Naive thymus-derived CD4-positive, alpha-beta T cell (primary cell): Measurements from ENCODE around the gene PRKAG2. TPM values are rescaled to one million over a fixed set of nuclear protein-coding genes. Genes with fewer than 3 reads are reported as not detected.
A peak's percentile ranks its signal among the peaks of the same experiment; 100 is the strongest.

Experiments
- ATAC-seq: fragments of 150-1000 bp; cut with Tn5 transposase; 2 replicates; pipeline ENCODE4 v1.10.0; 2021; ENCODE audit warnings: mild to moderate bottlenecking, moderate library complexity
- CTCF ChIA-PET: fragments of 350-600 bp; sonication (Branson Sonifier 250); formaldehyde crosslinking; loops from one replicate; lab custom pipeline; 2021; ENCODE audit warnings: antibody characterized with exemption; lab: Charles Lee
- POLR2A ChIA-PET: fragments of 350-600 bp; sonication (Branson Sonifier 250); formaldehyde crosslinking; loops from one replicate; lab custom pipeline; 2021; ENCODE audit warnings: antibody characterized with exemption, inconsistent platforms; lab: Charles Lee
- DNase-seq, 9 donors: peaks; one replicate each; pipeline versions ENCODE4 v3.0.0 to v3.0.0-alpha.2; 2020 to 2022; ENCODE audit warnings: mixed read lengths in 1 of 9
- H3K27ac ChIP-seq: one replicate; pipeline ENCODE4 v1.7.0; 2013; ENCODE audit warnings: mild to moderate bottlenecking, low read depth, low read length, moderate library complexity
- H3K27me3 ChIP-seq, 2 donors: one replicate each; pipeline ENCODE4 v1.7.0; 2013; ENCODE audit warnings: low read length in 2 of 2, mild to moderate bottlenecking in 2 of 2, moderate library complexity in 2 of 2; ENCODE audit not compliant: control insufficient read depth in 2 of 2, insufficient read depth in 2 of 2
- H3K36me3 ChIP-seq, 3 experiments: 1 replicate in 2 of 3; 2 replicates in 1 of 3; pipeline ENCODE4 v1.7.0; 2013; ENCODE audit warnings: low read length in 3 of 3, mild to moderate bottlenecking in 3 of 3, moderate library complexity in 1 of 3; ENCODE audit not compliant: insufficient read depth in 3 of 3, control insufficient read depth in 2 of 3
- H3K4me1 ChIP-seq, 2 donors: one replicate each; pipeline ENCODE4 v1.7.0; 2013; ENCODE audit warnings: low read length in 2 of 2, mild to moderate bottlenecking in 2 of 2, moderate library complexity in 1 of 2; ENCODE audit not compliant: control insufficient read depth in 2 of 2, insufficient read depth in 2 of 2
- H3K4me3 ChIP-seq: 2 replicates; pipeline ENCODE4 v1.7.0; 2013; ENCODE audit warnings: mild to moderate bottlenecking, low read length
- H3K9me3 ChIP-seq, 3 experiments: 1 replicate in 2 of 3; 2 replicates in 1 of 3; pipeline ENCODE4 v1.7.0; 2013; ENCODE audit warnings: low read length in 3 of 3; ENCODE audit not compliant: control insufficient read depth in 2 of 3
- H3K27ac Mint-ChIP-seq, 9 donors: one replicate each; pipeline ENCODE4 v1.8.0; 2020 to 2022; ENCODE audit warnings: mixed read lengths in 9 of 9, mild to moderate bottlenecking in 8 of 9, moderate library complexity in 5 of 9, inconsistent platforms in 2 of 9
- H3K27me3 Mint-ChIP-seq, 5 donors: one replicate each; pipeline ENCODE4 v1.8.0; 2021 to 2022; ENCODE audit warnings: mixed read lengths in 5 of 5, mild to moderate bottlenecking in 1 of 5
- H3K36me3 Mint-ChIP-seq, 5 donors: one replicate each; pipeline ENCODE4 v1.8.0; 2020 to 2022; ENCODE audit warnings: mixed read lengths in 5 of 5, mild to moderate bottlenecking in 3 of 5, inconsistent platforms in 1 of 5
- H3K4me1 Mint-ChIP-seq, 7 donors: one replicate each; pipeline ENCODE4 v1.8.0; 2020 to 2022; ENCODE audit warnings: mixed read lengths in 7 of 7, mild to moderate bottlenecking in 3 of 7, inconsistent platforms in 1 of 7
- H3K4me3 Mint-ChIP-seq, 10 donors: one replicate each; pipeline ENCODE4 v1.8.0; 2020 to 2022; ENCODE audit warnings: mild to moderate bottlenecking in 10 of 10, mixed read lengths in 10 of 10, moderate library complexity in 6 of 10, inconsistent platforms in 2 of 10
- H3K9me3 Mint-ChIP-seq, 11 donors: one replicate each; pipeline ENCODE4 v1.8.0; 2020 to 2022; ENCODE audit warnings: mixed read lengths in 11 of 11, mild to moderate bottlenecking in 4 of 11, inconsistent platforms in 1 of 11, moderate library complexity in 1 of 11
- intact Hi-C, 2 donors: fragments of 100-400 bp; cut with micrococcal nuclease; formaldehyde crosslinking; loops; one replicate each; pipeline ENCODE4 v1.15.1; 2023
- polyA plus RNA-seq, 2 donors: library from polyadenylated mRNA; unstranded; fragments of 300-500 nt; fragmentation: Illumina TruSeq; gene quantifications; one replicate each; pipeline ENCODE4 v1.2.3, GENCODE V29; 2021
- total RNA-seq, 6 experiments: library from RNA in 5 of 6; stranded (reverse) in 5 of 6; gene quantifications; 1 replicate in 5 of 6; 2 replicates in 1 of 6; pipeline ENCODE4 v1.2.3 and lab custom pipeline; 2021 to 2026

PRKAG2 gene
- total and polyA plus RNA-seq, 7 experiments from 2014 or later = 15.0 to 74.4 (median 55.7) TPM

- Histone ChIP-seq H3K27me3 (no peaks in the 10 kb centered on the region), H3K4me3 (peak overlapping the region; percentile 70), H3K9me3 (no peaks in the 10 kb centered on the region), H3K36me3 (no peaks in the 10 kb centered on the region), H3K27ac (peak overlapping the region; percentile 69), H3K4me1 (peaks cover 12% of the 10 kb centered on the region in 2 donors)
- DNase-seq = peak in 2 of 9 donors; percentile 4 to 25
- peak; percentile 2 for ATAC-seq
- Mint-ChIP-seq H3K27me3 (no peaks in the 10 kb centered on the region), H3K4me1 (peaks cover 19 to 53% (median 35%) of the 10 kb centered on the region in 7 donors), H3K9me3 (peaks cover 0 to 9% (median 3%) of the 10 kb centered on the region in 11 donors), H3K27ac (peak overlapping the region; percentile 37 to 90 (median 79)), H3K4me3 (peak overlapping the region; percentile 70 to 94 (median 84)), H3K36me3 (peaks cover 0 to 9% (median 4%) of the 10 kb centered on the region in 5 donors)
- CTCF ChIA-PET = interaction anchor here (0.6 to 1.9 kb wide), 8 partner anchors 20 to 482 kb away, joined by 3 to 7 read pairs (median 4); no protein-coding TSS in a partner anchor
- POLR2A ChIA-PET = interaction anchor here (1.2 to 2.1 kb wide), 4 partner anchors 26 to 246 kb away, joined by 3 to 11 read pairs (median 4); partner anchors contain the start of genes PRKAG2 and RHEB
- intact Hi-C loops = loop anchor here (5.0 kb wide), 8 partner anchors 69 to 831 kb away; partner anchors contain the start of genes CDK5 (in 2 of the 2), SLC4A2 (in 2 of the 2), CHPF2 (in 1 of the 2) and GALNT11 (in 1 of the 2)
Measured at GRCh38 chr7:151631570-151631952, 245.4 kb downstream of the PRKAG2 start.

GRCh38 chr7:151630851-151631569 lies 245.9 kb downstream of the PRKAG2 start:
- Mint-ChIP-seq H3K36me3 (peaks cover 0 to 12% (median 4%) of the 10 kb centered on the region in 5 donors), H3K27me3 (no peaks in the 10 kb centered on the region), H3K4me3 (peak overlapping the region; percentile 70 to 94 (median 84)), H3K27ac (peak overlapping the region; percentile 37 to 90 (median 79)), H3K9me3 (peaks cover 0 to 9% (median 3%) of the 10 kb centered on the region in 11 donors), H3K4me1 (peaks cover 23 to 59% (median 38%) of the 10 kb centered on the region in 7 donors)
- Histone ChIP-seq H3K36me3 (no peaks in the 10 kb centered on the region), H3K4me1 (peaks cover 12% of the 10 kb centered on the region in 2 donors), H3K4me3 (peak overlapping the region; percentile 70), H3K27me3 (no peaks in the 10 kb centered on the region), H3K9me3 (no peaks in the 10 kb centered on the region), H3K27ac (peak overlapping the region; percentile 69)
- POLR2A ChIA-PET = interaction anchor here (1.1 to 1.3 kb wide), 2 partner anchors 111 to 246 kb away, joined by 5 read pairs; partner anchors contain the start of genes PRKAG2 and RHEB
- CTCF ChIA-PET = interaction anchor here (0.6 to 1.9 kb wide), 4 partner anchors 151 to 949 kb away, joined by 3 to 5 read pairs (median 4); no protein-coding TSS in a partner anchor
- DNase-seq (no peak), ATAC-seq (no peak)
- intact Hi-C loops = loop anchor here (5.0 kb wide), 8 partner anchors 69 to 831 kb away; partner anchors contain the start of genes CDK5 (in 2 of the 2), SLC4A2 (in 2 of the 2), CHPF2 (in 1 of the 2) and GALNT11 (in 1 of the 2)

GRCh38 chr7:151630358-151630757 lies 246.6 kb downstream of the PRKAG2 start:
- Histone ChIP-seq H3K27ac (no peak overlapping the region), H3K4me3 (no peak overlapping the region), H3K9me3 (no peaks in the 10 kb centered on the region), H3K27me3 (no peaks in the 10 kb centered on the region), H3K4me1 (peaks cover 12% of the 10 kb centered on the region in 2 donors), H3K36me3 (peaks cover 0 to 2% (median 0%) of the 10 kb centered on the region in 3 experiments)
- H3K27me3 Mint-ChIP-seq = no peaks in the 10 kb centered on the region
- H3K9me3 Mint-ChIP-seq = peaks cover 0 to 8% (median 3%) of the 10 kb centered on the region in 11 donors
- H3K4me3 Mint-ChIP-seq = peak overlapping the region; percentile 12 to 94 (median 82)
- DNase-seq = no peak
- ChIA-PET POLR2A (interaction anchor here (1.1 kb wide), 1 partner anchor 110 kb away, joined by 5 read pairs; the partner anchor contains the start of gene RHEB), CTCF (interaction anchor here (0.6 to 1.5 kb wide), 2 partner anchors 182 to 950 kb away, joined by 3 to 5 read pairs; no protein-coding TSS in a partner anchor)
- intact Hi-C loops = loop anchor here (5.0 kb wide), 8 partner anchors 68 to 832 kb away; partner anchors contain the start of genes CDK5 (in 2 of the 2), SLC4A2 (in 2 of the 2), CHPF2 (in 1 of the 2) and GALNT11 (in 1 of the 2)
- peaks cover 0 to 13% (median 4%) of the 10 kb centered on the region in 5 donors for H3K36me3 Mint-ChIP-seq
- ATAC-seq = no peak
- H3K4me1 Mint-ChIP-seq = peaks cover 30 to 64% (median 44%) of the 10 kb centered on the region in 7 donors
- H3K27ac Mint-ChIP-seq = peak overlapping the region in 2 of 9 donors; percentile 21 to 43

- Histone ChIP-seq H3K4me1 (peaks cover 12% of the 10 kb centered on the region in 2 donors), H3K4me3 (no peak overlapping the region), H3K27me3 (no peaks in the 10 kb centered on the region), H3K9me3 (no peaks in the 10 kb centered on the region), H3K27ac (no peak overlapping the region), H3K36me3 (peaks cover 0 to 7% (median 0%) of the 10 kb centered on the region in 3 experiments)
- CTCF ChIA-PET = interaction anchor here (0.6 to 1.5 kb wide), 2 partner anchors 182 to 950 kb away, joined by 3 to 5 read pairs; no protein-coding TSS in a partner anchor
- Mint-ChIP-seq H3K4me3 (peak overlapping the region in 2 of 10 donors; percentile 17 to 48), H3K4me1 (peaks cover 35 to 70% (median 50%) of the 10 kb centered on the region in 7 donors), H3K27me3 (no peaks in the 10 kb centered on the region), H3K9me3 (peaks cover 0 to 6% (median 3%) of the 10 kb centered on the region in 11 donors), H3K27ac (peak overlapping the region in 2 of 9 donors; percentile 21 to 51), H3K36me3 (peaks cover 0 to 13% (median 8%) of the 10 kb centered on the region in 5 donors)
- POLR2A ChIA-PET = interaction anchor here (1.1 kb wide), 1 partner anchor 110 kb away, joined by 5 read pairs; the partner anchor contains the start of gene RHEB
- intact Hi-C loops = loop anchor here (5.0 kb wide), 8 partner anchors 67 to 833 kb away; partner anchors contain the start of genes CDK5 (in 2 of the 2), SLC4A2 (in 2 of the 2), CHPF2 (in 1 of the 2) and GALNT11 (in 1 of the 2)
- ATAC-seq = no peak
- DNase-seq = no peak
Measured at GRCh38 chr7:151629713-151630272, 247.1 kb downstream of the PRKAG2 start.

GRCh38 chr7:151628846-151629604 lies 247.9 kb downstream of the PRKAG2 start:
- peak overlapping the region in 1 of 10 donors; percentile 30 for H3K4me3 Mint-ChIP-seq
- Histone ChIP-seq H3K36me3 (peaks cover 0 to 7% (median 0%) of the 10 kb centered on the region in 3 experiments), H3K27me3 (no peaks in the 10 kb centered on the region), H3K27ac (no peak overlapping the region), H3K4me3 (no peak overlapping the region), H3K9me3 (no peaks in the 10 kb centered on the region), H3K4me1 (peaks cover 12% of the 10 kb centered on the region in 2 donors)
- ChIA-PET CTCF (interaction anchor here (0.9 kb wide), 1 partner anchor 128 kb away, joined by 4 read pairs; no protein-coding TSS in a partner anchor), POLR2A (no interaction called here)
- intact Hi-C loops = no loop called here
- no peaks in the 10 kb centered on the region for H3K27me3 Mint-ChIP-seq
- DNase-seq (no peak), ATAC-seq (no peak)
- peaks cover 0 to 6% (median 3%) of the 10 kb centered on the region in 11 donors for H3K9me3 Mint-ChIP-seq
- peak overlapping the region in 2 of 9 donors; percentile 15 to 36 for H3K27ac Mint-ChIP-seq
- H3K4me1 Mint-ChIP-seq = peaks cover 41 to 77% (median 55%) of the 10 kb centered on the region in 7 donors
- H3K36me3 Mint-ChIP-seq = peaks cover 0 to 15% (median 8%) of the 10 kb centered on the region in 5 donors
